K562 (cell line): ENCODE measurements around the gene RPL7L1. TPM values are rescaled to one million over a fixed set of nuclear protein-coding genes. Genes with fewer than 3 reads are reported as not detected.
"Not testable (repeated sequence)": the region's sequence is repeated elsewhere in the genome, so short reads cannot be mapped to it uniquely, and the experiment has no call there.

Source experiments
- ARID2 ChIP-seq: fragments of 450-650 bp; IDR thresholded peaks from 2 replicates; pipeline ENCODE4 v1.6.1; 2017; ENCODE audit warnings: antibody characterized with exemption, mild to moderate bottlenecking
- ELF4 ChIP-seq: fragments of 450-650 bp; formaldehyde crosslinking; IDR thresholded peaks from 2 replicates; pipeline ENCODE4 v1.4.0; 2022; ENCODE audit warnings: missing genetic modification characterization
- ILF3 ChIP-seq: fragments of 450-650 bp; IDR thresholded peaks from 2 replicates; pipeline ENCODE4 v1.6.1; 2018; ENCODE audit warnings: antibody characterized with exemption, mild to moderate bottlenecking, moderate library complexity, borderline replicate concordance
- NCOA1 ChIP-seq: fragments of 450-650 bp; IDR thresholded peaks from 2 replicates; pipeline ENCODE4 v1.6.1; 2016; ENCODE audit warnings: low read depth
- NR1H2 ChIP-seq: sonication (generic); formaldehyde crosslinking; IDR thresholded peaks from 2 replicates; pipeline ENCODE4 v1.4.0; 2020; ENCODE audit warnings: mild to moderate bottlenecking, missing genetic modification reagents
- NR2C2 ChIP-seq, 2 experiments: fragments of 200-800 bp in 1 of 2; sonication (Bioruptor generic) in 1 of 2; sonication (generic) in 1 of 2; formaldehyde crosslinking in 1 of 2; IDR thresholded peaks; 2 replicates each; pipeline versions ENCODE4 v1.6.1 to v1.8.0; 2016 to 2022; ENCODE audit warnings: mild to moderate bottlenecking in 1 of 2, missing compliant biosample characterization in 1 of 2, missing genetic modification characterization in 1 of 2, missing genetic modification reagents in 1 of 2
- PHB2 ChIP-seq: fragments of 450-650 bp; IDR thresholded peaks from 2 replicates; pipeline ENCODE4 v1.6.1; 2017; ENCODE audit warnings: low read depth
- YY1 ChIP-seq, 3 experiments: IDR thresholded peaks; 2 replicates each; pipeline ENCODE4 v1.6.1; 2011; ENCODE audit warnings: low read length in 2 of 3, mild to moderate bottlenecking in 2 of 3, moderate library complexity in 2 of 3, borderline replicate concordance in 1 of 3, control low read depth in 1 of 3, low read depth in 1 of 3; ENCODE audit not compliant: insufficient read depth in 3 of 3, insufficient replicate concordance in 2 of 3, control insufficient read depth in 1 of 3, insufficient read length in 1 of 3; ENCODE audit errors: extremely low read depth in 1 of 3
- ZNF12 ChIP-seq: sonication (generic); formaldehyde crosslinking; IDR thresholded peaks from 2 replicates; pipeline ENCODE4 v1.4.0; 2020; ENCODE audit warnings: mild to moderate bottlenecking, missing genetic modification reagents
- ZNF644 ChIP-seq: fragments of 200-800 bp; sonication (Bioruptor generic); IDR thresholded peaks from 2 replicates; pipeline ENCODE4 v1.6.1; 2016; ENCODE audit warnings: low read depth, missing genetic modification characterization, missing compliant biosample characterization
- polyA plus RNA-seq, 8 experiments: library from polyadenylated mRNA; depleted of rRNA in 4 of 8; stranded (reverse) in 5 of 8; unstranded in 3 of 8; fragments of >200 nt; fragmentation: Nextera tagmentation in 2 of 8; fragmentation: Illumina TruSeq in 1 of 8; extraction: Ambion mirVana in 2 of 8; extraction: Trizol in 1 of 8; gene quantifications; 2 replicates each; pipeline versions ENCODE4 v1.2.1 to v1.2.3, GENCODE V29; 2011 to 2014; ENCODE audit warnings: inconsistent platforms in 1 of 8, missing spikeins in 1 of 8
- total RNA-seq, 7 experiments: library from RNA; depleted of rRNA in 6 of 7; stranded (reverse); fragments of >200 nt in 6 of 7; fragmentation: Illumina TruSeq in 2 of 7; extraction: Trizol in 2 of 7; gene quantifications; 2 replicates each; pipeline versions ENCODE4 v1.2.1 to v1.2.3, GENCODE V29; 2011 to 2021; ENCODE audit warnings: low replicate concordance in 1 of 7
- TF ChIP-seq, protein P1 (sequence below): fragments of 450-650 bp; IDR thresholded peaks from 2 replicates; pipeline ENCODE4 v1.6.1; 2018; ENCODE audit not compliant: partially characterized antibody

The RPL7L1 gene
- total and polyA plus RNA-seq, 9 of the 15 experiments (the other 6 are each of a cell fraction or from before 2014, with no cell fraction given): 129 to 259 (median 164) TPM

DNA sequence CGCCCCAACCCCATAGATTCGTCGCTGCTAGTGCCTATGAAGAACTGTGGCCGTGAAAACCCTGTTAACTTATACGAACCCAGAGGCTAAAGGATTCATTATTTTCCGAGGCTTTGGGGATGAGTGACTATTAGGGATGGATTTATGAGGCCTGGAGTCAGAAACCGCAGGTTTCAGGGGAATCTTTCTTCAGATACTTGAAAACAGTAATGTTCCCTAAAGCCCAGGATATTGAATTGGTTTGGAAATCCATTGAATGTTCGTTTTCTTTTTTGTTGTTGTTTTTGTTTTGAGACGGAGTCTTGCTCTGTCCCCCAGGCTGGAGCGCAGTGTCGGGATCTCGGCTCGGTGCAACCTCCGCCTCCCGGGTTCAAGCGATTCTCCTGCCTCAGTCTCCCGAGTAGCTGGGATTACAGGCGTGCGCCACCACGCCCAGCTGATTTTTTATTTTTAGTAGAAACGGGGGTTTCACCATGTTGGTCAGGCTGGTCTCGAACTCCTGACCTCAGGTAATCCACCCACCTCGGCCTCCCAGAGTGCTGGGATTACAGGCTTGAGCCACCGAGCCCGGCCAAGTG lies 913 bp downstream of the RPL7L1 start (continued):
- TF ChIP-seq ZNF644 (tag) (0 out of 2 replicates have a peak, but pooled peaks have one; percentile 9), ELF4 (0 out of 2 replicates have a peak, but pooled peaks have one; percentile 60), NR1H2 (0 out of 2 replicates have a peak, but pooled peaks have one; percentile 2), PHB2 (0 out of 2 replicates have a peak, but pooled peaks have one; percentile 0), ZNF12 (CRISPR knock-in tag) (0 out of 2 replicates have a peak, but pooled peaks have one; percentile 40), ARID2 (peak; percentile 1; the same call in 1 of the 2 replicates), ILF3 (peak; percentile 25; the same call in 1 of the 2 replicates), NR2C2 (tag; IDR thresholded peaks at IDR 0.05) (peak; percentile 34; the same call in 1 of the 2 replicates), NCOA1 (0 out of 2 replicates have a peak, but pooled peaks have one; percentile 5), YY1 (IDR thresholded peaks at IDR 0.05; ENCODE audit: borderline replicate concordance in 1 of 3, control insufficient read depth in 1 of 3, extremely low read depth in 1 of 3, insufficient read depth in 3 of 3, insufficient read length in 1 of 3, insufficient replicate concordance in 2 of 3, low read depth in 1 of 3, low read length in 2 of 3) (peak in 1 of 3 experiments; percentile 11)
- TF ChIP-seq, protein P1, sequence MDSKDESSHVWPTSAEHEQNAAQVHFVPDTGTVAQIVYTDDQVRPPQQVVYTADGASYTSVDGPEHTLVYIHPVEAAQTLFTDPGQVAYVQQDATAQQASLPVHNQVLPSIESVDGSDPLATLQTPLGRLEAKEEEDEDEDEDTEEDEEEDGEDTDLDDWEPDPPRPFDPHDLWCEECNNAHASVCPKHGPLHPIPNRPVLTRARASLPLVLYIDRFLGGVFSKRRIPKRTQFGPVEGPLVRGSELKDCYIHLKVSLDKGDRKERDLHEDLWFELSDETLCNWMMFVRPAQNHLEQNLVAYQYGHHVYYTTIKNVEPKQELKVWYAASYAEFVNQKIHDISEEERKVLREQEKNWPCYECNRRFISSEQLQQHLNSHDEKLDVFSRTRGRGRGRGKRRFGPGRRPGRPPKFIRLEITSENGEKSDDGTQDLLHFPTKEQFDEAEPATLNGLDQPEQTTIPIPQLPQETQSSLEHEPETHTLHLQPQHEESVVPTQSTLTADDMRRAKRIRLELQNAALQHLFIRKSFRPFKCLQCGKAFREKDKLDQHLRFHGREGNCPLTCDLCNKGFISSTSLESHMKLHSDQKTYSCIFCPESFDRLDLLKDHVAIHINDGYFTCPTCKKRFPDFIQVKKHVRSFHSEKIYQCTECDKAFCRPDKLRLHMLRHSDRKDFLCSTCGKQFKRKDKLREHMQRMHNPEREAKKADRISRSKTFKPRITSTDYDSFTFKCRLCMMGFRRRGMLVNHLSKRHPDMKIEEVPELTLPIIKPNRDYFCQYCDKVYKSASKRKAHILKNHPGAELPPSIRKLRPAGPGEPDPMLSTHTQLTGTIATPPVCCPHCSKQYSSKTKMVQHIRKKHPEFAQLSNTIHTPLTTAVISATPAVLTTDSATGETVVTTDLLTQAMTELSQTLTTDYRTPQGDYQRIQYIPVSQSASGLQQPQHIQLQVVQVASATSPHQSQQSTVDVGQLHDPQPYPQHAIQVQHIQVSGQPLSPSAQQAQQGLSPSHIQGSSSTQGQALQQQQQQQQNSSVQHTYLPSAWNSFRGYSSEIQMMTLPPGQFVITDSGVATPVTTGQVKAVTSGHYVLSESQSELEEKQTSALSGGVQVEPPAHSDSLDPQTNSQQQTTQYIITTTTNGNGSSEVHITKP: peak; percentile 3
- TF ChIP-seq NR2C2 (CRISPR knock-in tag; IDR thresholded peaks at IDR 0.05): not testable (repeated sequence)
